K562 (cell line): Measurements from ENCODE around the gene RNF214. TPM values are rescaled to one million over a fixed set of nuclear protein-coding genes. Genes with fewer than 3 reads are reported as not detected.

ENCODE experiments used
- ATF1 ChIP-seq, 2 experiments: fragments of 450-650 bp in 1 of 2; IDR thresholded peaks; 2 replicates each; pipeline ENCODE4 v1.6.1; 2016; ENCODE audit warnings: missing compliant biosample characterization in 1 of 2, missing genetic modification characterization in 1 of 2
- ESRRB ChIP-seq: fragments of 250-450 bp; sonication (Bioruptor Pico); IDR thresholded peaks from 2 replicates; pipeline ENCODE4 v1.5.0; 2020; ENCODE audit warnings: mild to moderate bottlenecking, moderate library complexity, borderline replicate concordance
- ETV1 ChIP-seq: fragments of 450-650 bp; conservative IDR thresholded peaks from 2 replicates; pipeline ENCODE4 v1.6.1; 2016; ENCODE audit warnings: missing genetic modification characterization, control low read depth, low read depth, missing compliant biosample characterization
- FOXK2 ChIP-seq, 2 experiments: fragments of 450-650 bp; IDR thresholded peaks in 1 of 2; conservative IDR thresholded peaks in 1 of 2; 2 replicates each; pipeline ENCODE4 v1.6.1; 2016; ENCODE audit warnings: low read depth in 2 of 2, mild to moderate bottlenecking in 1 of 2
- HDAC1 ChIP-seq, 2 experiments: fragments of 450-650 bp; IDR thresholded peaks; 2 replicates each; pipeline ENCODE4 v1.6.1; 2016 to 2017; ENCODE audit warnings: inconsistent platforms in 1 of 2, mild to moderate bottlenecking in 1 of 2, moderate library complexity in 1 of 2
- MNT ChIP-seq, 2 experiments: fragments of 450-650 bp; conservative IDR thresholded peaks; 2 replicates each; pipeline ENCODE4 v1.6.1; 2017; ENCODE audit warnings: mild to moderate bottlenecking in 2 of 2, moderate library complexity in 2 of 2
- RBBP5 ChIP-seq: fragments of 200-600 bp; sonication (generic); IDR thresholded peaks from 2 replicates; pipeline ENCODE4 v1.6.1; 2012; ENCODE audit warnings: borderline replicate concordance, mild to moderate bottlenecking, low read length, control low read depth, inconsistent platforms; ENCODE audit not compliant: insufficient read depth, poor library complexity, severe bottlenecking
- SAP30 ChIP-seq: fragments of 200-600 bp; sonication (generic); IDR thresholded peaks from 2 replicates; pipeline ENCODE4 v1.6.1; 2012; ENCODE audit warnings: borderline replicate concordance, low read depth, mild to moderate bottlenecking, moderate library complexity, low read length, control low read depth, inconsistent platforms; ENCODE audit not compliant: insufficient read depth, poor library complexity, severe bottlenecking
- SIN3A ChIP-seq, 2 experiments: fragments of 150-350 bp in 1 of 2; IDR thresholded peaks; 2 replicates each; pipeline ENCODE4 v1.6.1; 2011 to 2016; ENCODE audit warnings: borderline replicate concordance in 2 of 2, low read depth in 2 of 2, low read length in 2 of 2, mild to moderate bottlenecking in 2 of 2, moderate library complexity in 2 of 2; ENCODE audit not compliant: control insufficient read depth in 1 of 2
- SRF ChIP-seq, 2 experiments: fragments of 250-450, 450-650 bp in 1 of 2; sonication (Bioruptor Pico) in 1 of 2; sonication (generic) in 1 of 2; formaldehyde crosslinking; IDR thresholded peaks; 2 replicates each; pipeline versions ENCODE4 v1.5.0 to v1.5.1; 2020 to 2022; ENCODE audit warnings: mild to moderate bottlenecking in 1 of 2, missing genetic modification reagents in 1 of 2
- TFAP4 ChIP-seq: sonication (generic); formaldehyde crosslinking; IDR thresholded peaks from 2 replicates; pipeline ENCODE4 v1.8.0; 2022; ENCODE audit warnings: missing genetic modification reagents, mild to moderate bottlenecking, moderate library complexity, borderline replicate concordance
- ZFX ChIP-seq: sonication (generic); formaldehyde crosslinking; IDR thresholded peaks from 2 replicates; pipeline ENCODE4 v1.8.0; 2022; ENCODE audit warnings: mild to moderate bottlenecking, missing genetic modification reagents, moderate library complexity
- polyA plus RNA-seq, 8 experiments: library from polyadenylated mRNA; depleted of rRNA in 4 of 8; stranded (reverse) in 5 of 8; unstranded in 3 of 8; fragments of >200 nt; fragmentation: Nextera tagmentation in 2 of 8; fragmentation: Illumina TruSeq in 1 of 8; extraction: Ambion mirVana in 2 of 8; extraction: Trizol in 1 of 8; gene quantifications; 2 replicates each; pipeline versions ENCODE4 v1.2.1 to v1.2.3, GENCODE V29; 2011 to 2014; ENCODE audit warnings: inconsistent platforms in 1 of 8, missing spikeins in 1 of 8
- total RNA-seq, 7 experiments: library from RNA; depleted of rRNA in 6 of 7; stranded (reverse); fragments of >200 nt in 6 of 7; fragmentation: Illumina TruSeq in 2 of 7; extraction: Trizol in 2 of 7; gene quantifications; 2 replicates each; pipeline versions ENCODE4 v1.2.1 to v1.2.3, GENCODE V29; 2011 to 2021; ENCODE audit warnings: low replicate concordance in 1 of 7
- TF ChIP-seq, protein P1 (sequence below): sonication (generic); formaldehyde crosslinking; IDR thresholded peaks from 2 replicates; pipeline ENCODE4 v1.9.0; 2022; ENCODE audit warnings: mild to moderate bottlenecking, missing genetic modification reagents

RNF214 gene
- total and polyA plus RNA-seq, 9 of the 15 experiments (the other 6 are each of a cell fraction or from before 2014, with no cell fraction given) = 6.6 to 24.8 (median 11.9) TPM

GRCh38 chr11:117231842-117232091, 704 bp upstream of the RNF214 start, which contains the start of gene PCSK7 (continued):
- TF ChIP-seq TFAP4 (CRISPR knock-in tag) = peak; percentile 38; the same call in 1 of the 2 replicates
- TF ChIP-seq RBBP5 = peak; percentile 72
- 0 out of 2 replicates have a peak, but pooled peaks have one; percentile 13 for TF ChIP-seq ETV1 (tag)
- 0 out of 2 replicates have a peak, but pooled peaks have one; percentile 7 for TF ChIP-seq ZFX
- TF ChIP-seq MNT (conservative IDR thresholded peaks at IDR 0.05) = peak in 1 of 2 experiments; percentile 65; a peak in 1 of 4 replicates
- peak; percentile 91 for TF ChIP-seq SAP30
- TF ChIP-seq, protein P1, sequence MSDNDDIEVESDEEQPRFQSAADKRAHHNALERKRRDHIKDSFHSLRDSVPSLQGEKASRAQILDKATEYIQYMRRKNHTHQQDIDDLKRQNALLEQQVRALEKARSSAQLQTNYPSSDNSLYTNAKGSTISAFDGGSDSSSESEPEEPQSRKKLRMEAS (CRISPR knock-in tag) = no peak
- TF ChIP-seq SRF (CRISPR knock-in tag; IDR thresholded peaks at IDR 0.05) = peak in 1 of 2 experiments; percentile 77; a peak in 1 of 4 replicates
- TF ChIP-seq HDAC1 (IDR thresholded peaks at IDR 0.05) = peak in 1 of 2 experiments; percentile 75; a peak in 2 of 4 replicates
- TF ChIP-seq SIN3A (IDR thresholded peaks at IDR 0.05; ENCODE audit: borderline replicate concordance in 2 of 2, control insufficient read depth in 1 of 2, low read depth in 2 of 2, low read length in 2 of 2) = peak; percentile 83 to 94; a peak in 3 of 4 replicates
- TF ChIP-seq ESRRB = no peak
- no peak for TF ChIP-seq FOXK2 (conservative IDR thresholded peaks at IDR 0.05 in 1 of 2, IDR thresholded peaks at IDR 0.05 in 1 of 2; ENCODE audit: low read depth in 2 of 2)
- TF ChIP-seq ATF1 (CRISPR knock-in tag; IDR thresholded peaks at IDR 0.05) = no peak
- peak; percentile 61; the same call in 1 of the 2 replicates for TF ChIP-seq ATF1 (tag; IDR thresholded peaks at IDR 0.05)
